ENCODE measurements around the gene CLCA1. TPM values are rescaled to one million over a fixed set of nuclear protein-coding genes. Genes with fewer than 3 reads are reported as not detected.

Gene CLCA1
- total and polyA plus RNA-seq, 10 of the 15 experiments (the other 5 are each of a cell fraction or from before 2014, with no cell fraction given) = 0.13 TPM; not detected in 9

DNA sequence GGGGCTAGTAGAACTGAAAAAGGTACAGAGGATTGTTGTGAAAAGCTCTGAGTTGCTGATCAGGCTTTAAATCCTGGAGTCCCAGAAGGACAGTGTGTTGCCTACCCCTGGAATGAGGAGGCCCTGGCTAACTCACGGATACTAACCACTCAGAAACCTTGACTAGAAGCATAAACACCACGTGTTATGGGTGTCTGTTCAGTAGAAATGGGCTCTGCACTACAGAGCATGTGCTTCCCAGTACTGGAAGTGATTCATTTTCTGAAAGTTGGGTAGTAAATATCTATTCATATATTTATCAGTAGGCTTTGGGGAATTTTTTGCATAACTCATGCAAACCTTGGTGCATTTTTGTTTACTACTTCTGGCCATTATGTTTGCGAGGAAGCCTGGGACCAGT is 15.1 kb upstream of the CLCA1 start:
- 26% methylated on average over 3 of the region's 3 CpGs for WGBS (ENCODE audit: insufficient coverage, insufficient replicate concordance, low lambda C conversion rate, missing lambda C conversion rate)
- in situ Hi-C loops (cut with MboI) (no loop called here), intact Hi-C loops (cut with micrococcal nuclease; ENCODE audit: unreplicated experiment) (no loop called here)
- Histone ChIP-seq H3K4me1 (ENCODE audit: control insufficient read depth, insufficient read depth, low read length) (no peaks in the 10 kb centered on the region), H3K27ac (ENCODE audit: control insufficient read depth, insufficient read depth) (no peak overlapping the region), H3K36me3 (ENCODE audit: control insufficient read depth in 2 of 2, insufficient read depth in 2 of 2, low read length in 1 of 2) (no peaks in the 10 kb centered on the region), H2AFZ (ENCODE audit: control insufficient read depth, low read depth, low read length) (no peak overlapping the region), H3K4me3 (no peak overlapping the region), H3K79me2 (ENCODE audit: control insufficient read depth, insufficient read depth, low read length) (no peaks in the 10 kb centered on the region), H4K20me1 (ENCODE audit: control insufficient read depth, insufficient read depth) (no peaks in the 10 kb centered on the region), H3K27me3 (replicated peaks in 1 of 2; ENCODE audit: control insufficient read depth in 2 of 2, insufficient read depth in 2 of 2, low read length in 1 of 2) (no peaks in the 10 kb centered on the region), H3K9me3 (replicated peaks; ENCODE audit: control insufficient read depth, insufficient read depth, low read length) (no peaks in the 10 kb centered on the region), H3K4me2 (ENCODE audit: control insufficient read depth, insufficient read depth) (no peak overlapping the region), H3K9ac (ENCODE audit: control insufficient read depth, insufficient read depth, low read length) (no peak overlapping the region)
- no TSS peak for BruUV-seq (replicated peaks)
- SMC1A ChIA-PET (ENCODE audit: uncharacterized antibody, unreplicated experiment) = interaction anchor here (1.7 kb wide), 1 partner anchor 16 kb away, joined by 4 read pairs; no protein-coding TSS in a partner anchor
- no peak for TF ChIP-seq IKZF2 (IDR thresholded peaks at IDR 0.05)
- ATAC-seq (no peak), DNase-seq (ENCODE audit: low read depth, low spot score) (no peak), FAIRE-seq (no peak)
- CTCF ChIA-PET = interaction anchor here (0.9 kb wide), 1 partner anchor 73 kb away, joined by 3 read pairs; no protein-coding TSS in a partner anchor
- RAD21 ChIA-PET (ENCODE audit: unreplicated experiment) = no interaction called here
- POLR2A ChIA-PET = no interaction called here

DNA sequence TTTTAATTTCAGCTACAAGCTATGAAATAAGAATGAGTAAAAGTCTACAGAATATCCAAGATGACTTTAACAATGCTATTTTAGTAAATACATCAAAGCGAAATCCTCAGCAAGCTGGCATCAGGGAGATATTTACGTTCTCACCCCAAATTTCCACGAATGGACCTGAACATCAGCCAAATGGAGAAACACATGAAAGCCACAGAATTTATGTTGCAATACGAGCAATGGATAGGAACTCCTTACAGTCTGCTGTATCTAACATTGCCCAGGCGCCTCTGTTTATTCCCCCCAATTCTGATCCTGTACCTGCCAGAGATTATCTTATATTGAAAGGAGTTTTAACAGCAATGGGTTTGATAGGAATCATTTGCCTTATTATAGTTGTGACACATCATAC is 13.7 kb upstream of the CLCA1 start:
- Histone ChIP-seq H3K36me3 (ENCODE audit: control insufficient read depth in 2 of 2, insufficient read depth in 2 of 2, low read length in 1 of 2) (no peaks in the 10 kb centered on the region), H3K27me3 (replicated peaks in 1 of 2; ENCODE audit: control insufficient read depth in 2 of 2, insufficient read depth in 2 of 2, low read length in 1 of 2) (no peaks in the 10 kb centered on the region), H3K9me3 (replicated peaks; ENCODE audit: control insufficient read depth, insufficient read depth, low read length) (no peaks in the 10 kb centered on the region), H4K20me1 (ENCODE audit: control insufficient read depth, insufficient read depth) (no peaks in the 10 kb centered on the region), H3K4me3 (no peak overlapping the region), H3K4me1 (ENCODE audit: control insufficient read depth, insufficient read depth, low read length) (no peaks in the 10 kb centered on the region), H3K79me2 (ENCODE audit: control insufficient read depth, insufficient read depth, low read length) (no peaks in the 10 kb centered on the region), H2AFZ (ENCODE audit: control insufficient read depth, low read depth, low read length) (no peak overlapping the region), H3K9ac (ENCODE audit: control insufficient read depth, insufficient read depth, low read length) (no peak overlapping the region), H3K27ac (ENCODE audit: control insufficient read depth, insufficient read depth) (no peak overlapping the region), H3K4me2 (ENCODE audit: control insufficient read depth, insufficient read depth) (no peak overlapping the region)
- intact Hi-C loops (cut with micrococcal nuclease; ENCODE audit: unreplicated experiment) (no loop called here), in situ Hi-C loops (cut with MboI) (no loop called here)
- WGBS (ENCODE audit: insufficient coverage, insufficient replicate concordance, low lambda C conversion rate, missing lambda C conversion rate) = 51% methylated on average over 5 of the region's 5 CpGs
- CTCF ChIA-PET = no interaction called here
- DNase-seq (ENCODE audit: low read depth, low spot score) = no peak
- no peak for TF ChIP-seq TAF1 (IDR thresholded peaks at IDR 0.05; ENCODE audit: borderline replicate concordance, low read depth, low read length)
- TF ChIP-seq, protein P1, sequence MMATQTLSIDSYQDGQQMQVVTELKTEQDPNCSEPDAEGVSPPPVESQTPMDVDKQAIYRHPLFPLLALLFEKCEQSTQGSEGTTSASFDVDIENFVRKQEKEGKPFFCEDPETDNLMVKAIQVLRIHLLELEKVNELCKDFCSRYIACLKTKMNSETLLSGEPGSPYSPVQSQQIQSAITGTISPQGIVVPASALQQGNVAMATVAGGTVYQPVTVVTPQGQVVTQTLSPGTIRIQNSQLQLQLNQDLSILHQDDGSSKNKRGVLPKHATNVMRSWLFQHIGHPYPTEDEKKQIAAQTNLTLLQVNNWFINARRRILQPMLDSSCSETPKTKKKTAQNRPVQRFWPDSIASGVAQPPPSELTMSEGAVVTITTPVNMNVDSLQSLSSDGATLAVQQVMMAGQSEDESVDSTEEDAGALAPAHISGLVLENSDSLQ (IDR thresholded peaks at IDR 0.05) = no peak
- TF ChIP-seq RAD51 (IDR thresholded peaks at IDR 0.05) = no peak
- no peak for TF ChIP-seq ZZZ3 (IDR thresholded peaks at IDR 0.05; ENCODE audit: control insufficient read depth, insufficient read length, low read depth)
- TF ChIP-seq, protein P2, sequence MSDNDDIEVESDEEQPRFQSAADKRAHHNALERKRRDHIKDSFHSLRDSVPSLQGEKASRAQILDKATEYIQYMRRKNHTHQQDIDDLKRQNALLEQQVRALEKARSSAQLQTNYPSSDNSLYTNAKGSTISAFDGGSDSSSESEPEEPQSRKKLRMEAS (IDR thresholded peaks at IDR 0.05; ENCODE audit: low read depth, low read length) = no peak
- no peak for TF ChIP-seq CHD4 (IDR thresholded peaks at IDR 0.05)
- POLR2A ChIA-PET = no interaction called here
- BruUV-seq (replicated peaks) = no TSS peak
- ATAC-seq = no peak
- RAD21 ChIA-PET (ENCODE audit: unreplicated experiment) = no interaction called here
- no peak for FAIRE-seq
- SMC1A ChIA-PET (ENCODE audit: uncharacterized antibody, unreplicated experiment) = interaction anchor here (0.6 kb wide), 1 partner anchor 61 kb away, joined by 3 read pairs; no protein-coding TSS in a partner anchor

Measured in GM12878 (cell line).